GM21381 (cell line): ENCODE data around the gene SDR42E1.

ENCODE experiments used
- ATAC-seq: cut with Tn5 transposase; IDR thresholded peaks from one replicate; pipeline ENCODE4 v1.9.1; 2021; ENCODE audit warnings: mild to moderate bottlenecking, moderate library complexity; ENCODE audit not compliant: unreplicated experiment

SDR42E1 gene

GRCh38 chr16:81942007-81942601, 69.2 kb downstream of the SDR42E1 start:
- no peak for ATAC-seq

- ATAC-seq, result no peak
These were observed 70.3 kb downstream of the SDR42E1 start for GRCh38 chr16:81940781-81941560.

- no peak for ATAC-seq
These were observed 71.9 kb downstream of the SDR42E1 start for GRCh38 chr16:81939164-81940056.
